Kidney (tissue), 14 donors: Measurements from ENCODE around the gene CALY. TPM values are rescaled to one million over a fixed set of nuclear protein-coding genes. Genes with fewer than 3 reads are reported as not detected.

Experiments
- DNase-seq, 5 donors: peaks; one replicate each; pipeline ENCODE4 v3.0.0-alpha.2; 2013 to 2020
- FAIRE-seq: peaks from 2 replicates; lab custom pipeline; 2012; peaks lifted over from hg19 to GRCh38; lab: Jason Lieb, UNC
- H3K27ac ChIP-seq, 2 donors: one replicate each; pipeline ENCODE4 v1.7.0; 2013; ENCODE audit warnings: low read depth in 2 of 2, low read length in 2 of 2, inconsistent platforms in 1 of 2
- H3K27me3 ChIP-seq: one replicate; pipeline ENCODE4 v1.7.1; 2013; ENCODE audit warnings: low read length, inconsistent platforms; ENCODE audit not compliant: control insufficient read depth, insufficient read depth
- H3K36me3 ChIP-seq, 3 donors: one replicate each; pipeline versions ENCODE4 v1.7.0 to v1.7.1; 2013; ENCODE audit warnings: low read length in 3 of 3, control low read depth in 1 of 3, inconsistent platforms in 1 of 3; ENCODE audit not compliant: insufficient read depth in 3 of 3, control insufficient read depth in 2 of 3
- H3K4me1 ChIP-seq, 3 donors: one replicate each; pipeline versions ENCODE4 v1.7.0 to v1.7.1; 2013; ENCODE audit warnings: low read length in 3 of 3, inconsistent platforms in 1 of 3, low read depth in 1 of 3; ENCODE audit not compliant: control insufficient read depth in 2 of 3, insufficient read depth in 2 of 3
- H3K4me3 ChIP-seq, 3 donors: one replicate each; pipeline versions ENCODE4 v1.7.0 to v1.8.1; 2013; ENCODE audit warnings: low read length in 3 of 3, control low read depth in 1 of 3, inconsistent platforms in 1 of 3
- H3K9ac ChIP-seq, 3 donors: one replicate each; pipeline versions ENCODE4 v1.7.0 to v1.7.1; 2013; ENCODE audit warnings: low read length in 3 of 3, control low read depth in 1 of 3, inconsistent platforms in 1 of 3
- H3K9me3 ChIP-seq, 3 donors: one replicate each; pipeline versions ENCODE4 v1.7.0 to v1.7.1; 2013; ENCODE audit warnings: low read length in 3 of 3, control low read depth in 1 of 3, inconsistent platforms in 1 of 3; ENCODE audit not compliant: control insufficient read depth in 2 of 3, insufficient read depth in 1 of 3
- CTCF ChIP-seq: IDR thresholded peaks from 3 replicates; pipeline ENCODE4 v1.5.1; 2012; ENCODE audit warnings: mild to moderate bottlenecking, moderate library complexity, borderline replicate concordance; ENCODE audit not compliant: insufficient read depth; ENCODE audit errors: extremely low read depth
- intact Hi-C: fragments of 100-400 bp; cut with DNase I; formaldehyde crosslinking; loops from one replicate; pipeline ENCODE4 v1.11.1; 2022
- polyA plus RNA-seq: library from polyadenylated mRNA; stranded (reverse); fragments of 350-450 nt; fragmentation: Illumina TruSeq; extraction: RNeasy Lipid Tissue Mini Kit (QIAGEN cat#74804); gene quantifications from one replicate; pipeline ENCODE4 v1.2.3, GENCODE V29; 2014; ENCODE audit warnings: low read depth, low replicate concordance; ENCODE audit not compliant: insufficient read depth
- total RNA-seq: library from RNA; stranded (reverse); fragmentation: NEBNext Ultra II Directional; extraction: Animal tissue kit (Norgen Biotek cat#: 25700); gene quantifications from one replicate; pipeline ENCODE4 v1.2.1, GENCODE V29; 2021
- donor health status: control.
- donor health status: control.
- donor health status: control.
- donor health status: control.
- donor health status: control.
- donor health status: DM: yes; HTN: yes; CAD: no.
- donor health status: Normal renal cell carcinoma (clear cell type).

CALY gene
- total and polyA plus RNA-seq, 2 donors from 2014 or later = 0.41 to 0.54 TPM

DNA sequence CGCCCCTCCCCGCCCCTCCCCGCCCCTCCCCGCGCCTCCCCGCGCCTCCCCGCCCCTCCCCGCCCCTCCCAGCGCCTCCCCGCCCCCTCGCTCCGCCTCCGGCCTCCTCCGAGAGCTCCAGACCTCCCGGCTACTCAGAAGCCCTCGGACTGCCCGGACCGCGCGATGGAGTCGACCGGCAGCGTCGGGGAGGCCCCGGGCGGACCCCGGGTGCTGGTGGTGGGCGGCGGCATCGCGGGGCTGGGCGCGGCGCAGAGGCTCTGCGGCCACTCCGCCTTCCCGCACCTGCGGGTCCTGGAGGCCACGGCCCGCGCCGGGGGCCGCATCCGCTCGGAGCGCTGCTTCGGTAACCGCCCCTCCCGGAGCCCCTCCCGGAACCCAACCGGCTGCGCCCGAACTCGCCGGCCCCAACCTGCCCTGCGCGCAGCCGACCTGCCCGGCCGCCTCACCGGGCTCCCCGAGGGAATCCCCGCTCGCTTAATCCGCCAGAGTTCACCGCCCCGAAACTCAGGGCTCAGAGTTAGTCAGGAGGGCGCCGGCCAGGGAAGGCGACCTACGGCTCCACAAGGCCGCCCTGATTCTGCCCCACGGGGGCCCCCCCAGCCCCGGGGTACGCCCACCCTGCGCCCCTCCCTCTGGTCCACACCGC lies 42.6 kb upstream of the CALY start, which contains the start of gene PAOX:
Gene PAOX, plus strand, starts transcription at position 111 of the 649 bp plus-strand sequence. Its CDS starts 55 bp downstream, at position 166.
- Histone ChIP-seq H3K4me3 (peak within 1 kb of the TSS; percentile 57 to 77 (median 70)), H3K27me3 (no peaks in the 10 kb centered on the region), H3K36me3 (peaks cover 0 to 5% (median 0%) of the 10 kb centered on the region in 3 donors), H3K4me1 (peaks cover 0 to 10% (median 0%) of the 10 kb centered on the region in 3 donors), H3K9me3 (no peaks in the 10 kb centered on the region), H3K27ac (peak within 1 kb of the TSS; percentile 67 to 83), H3K9ac (peak within 1 kb of the TSS; percentile 44 to 80 (median 65))
- no peak for TF ChIP-seq CTCF
- intact Hi-C loops = no loop called here
- FAIRE-seq (no peak), DNase-seq (peak; percentile 60 to 94 (median 80))

DNA sequence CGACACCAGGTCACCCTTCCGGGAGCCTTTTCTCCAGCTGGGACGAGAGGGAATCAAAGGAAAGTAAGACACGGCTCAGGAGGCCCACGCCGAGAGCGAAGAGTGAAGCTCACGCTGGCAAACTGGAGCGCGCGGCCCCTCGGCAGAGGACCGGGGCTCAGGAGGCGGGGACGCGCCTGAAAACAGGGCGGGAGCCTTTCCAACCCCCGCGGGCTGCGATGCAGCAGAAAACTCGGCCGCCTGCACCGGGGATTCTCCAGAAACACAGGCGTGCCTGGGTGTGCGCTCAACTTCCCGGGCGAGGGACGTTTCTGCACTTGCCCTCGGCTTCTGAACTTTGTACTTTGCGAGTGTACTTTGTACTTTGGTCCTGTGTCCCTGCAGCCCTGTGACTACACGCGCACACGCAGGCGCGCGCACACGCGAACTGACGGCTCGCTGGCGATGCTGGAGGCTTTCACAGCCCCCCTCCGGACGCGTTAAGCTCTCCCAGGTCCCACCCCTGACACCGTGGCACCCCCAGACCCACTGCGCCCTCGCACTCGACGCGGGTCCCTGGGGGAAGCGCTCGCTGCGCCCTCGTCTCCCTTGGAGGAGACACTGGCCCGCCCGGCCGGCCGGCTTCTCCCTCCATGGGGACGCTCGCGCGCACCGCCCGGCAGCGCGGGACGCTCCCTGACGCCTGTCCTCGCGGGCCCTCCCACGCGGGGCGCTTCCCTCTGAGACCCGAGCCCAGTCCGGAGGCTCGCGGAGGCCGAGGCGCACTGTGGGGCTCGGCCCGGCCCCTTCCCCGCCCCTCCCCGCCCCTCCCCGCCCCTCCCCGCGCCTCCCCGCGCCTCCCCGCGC lies 41.8 kb upstream of the CALY start:
- TF ChIP-seq CTCF = no peak
- Histone ChIP-seq H3K9ac (peak overlapping the region; percentile 44 to 80 (median 65)), H3K4me1 (peaks cover 0 to 10% (median 0%) of the 10 kb centered on the region in 3 donors), H3K36me3 (peaks cover 0 to 5% (median 0%) of the 10 kb centered on the region in 3 donors), H3K27ac (peak overlapping the region; percentile 67 to 83), H3K9me3 (no peaks in the 10 kb centered on the region), H3K4me3 (peak overlapping the region; percentile 57 to 77 (median 70)), H3K27me3 (no peaks in the 10 kb centered on the region)
- no peak for FAIRE-seq
- intact Hi-C loops = no loop called here
- DNase-seq = peak; percentile 68 to 94 (median 84)

DNA sequence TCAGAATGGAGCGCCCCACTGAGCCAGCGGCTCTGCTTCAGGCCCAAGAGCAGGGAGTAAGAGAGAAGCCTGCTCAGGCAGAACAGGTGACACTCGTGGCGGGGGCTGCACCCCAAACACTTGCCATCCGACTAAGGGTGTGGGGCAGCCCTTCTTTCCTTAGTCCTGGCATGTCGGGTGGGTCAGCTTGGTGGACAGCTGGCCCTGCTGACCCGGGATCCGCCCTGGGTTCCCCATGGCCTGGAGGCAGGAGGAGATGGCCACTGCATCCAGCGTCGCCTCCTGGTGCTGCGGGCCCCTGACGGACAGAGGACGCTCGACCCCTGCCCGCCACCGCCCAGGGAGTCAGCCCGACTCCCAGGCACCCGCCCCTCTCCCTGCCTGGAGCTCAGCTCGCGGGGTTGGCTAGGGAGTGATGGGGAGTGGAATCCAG lies 41.1 kb upstream of the CALY start:
- H3K27ac ChIP-seq = peak overlapping the region; percentile 67 to 83
- no peak for DNase-seq
- intact Hi-C loops = no loop called here

More for the DNA sequence above, 41.1 kb upstream of the CALY start:
- no peak for TF ChIP-seq CTCF
- FAIRE-seq = no peak
- H3K4me3 ChIP-seq = peak overlapping the region; percentile 57 to 77 (median 70)
- peak overlapping the region in 2 of 3 donors; percentile 65 to 80 for H3K9ac ChIP-seq
- H3K36me3 ChIP-seq = peaks cover 0 to 5% (median 0%) of the 10 kb centered on the region in 3 donors
- H3K27me3 ChIP-seq = no peaks in the 10 kb centered on the region
- no peaks in the 10 kb centered on the region for H3K9me3 ChIP-seq
- H3K4me1 ChIP-seq = peaks cover 0 to 10% (median 0%) of the 10 kb centered on the region in 3 donors
